GM18519 (cell line): ENCODE measurements around the gene C1orf141.
A peak's percentile ranks its signal among the peaks of the same experiment; 100 is the strongest.
"Not testable (repeated sequence)": the region's sequence is repeated elsewhere in the genome, so short reads cannot be mapped to it uniquely, and the experiment has no call there.

Source experiments
- ATAC-seq: cut with Tn5 transposase; IDR thresholded peaks from one replicate; pipeline ENCODE4 v1.9.1; 2021; ENCODE audit warnings: mild to moderate bottlenecking, moderate library complexity; ENCODE audit not compliant: unreplicated experiment, low FRiP score

C1orf141 gene

DNA sequence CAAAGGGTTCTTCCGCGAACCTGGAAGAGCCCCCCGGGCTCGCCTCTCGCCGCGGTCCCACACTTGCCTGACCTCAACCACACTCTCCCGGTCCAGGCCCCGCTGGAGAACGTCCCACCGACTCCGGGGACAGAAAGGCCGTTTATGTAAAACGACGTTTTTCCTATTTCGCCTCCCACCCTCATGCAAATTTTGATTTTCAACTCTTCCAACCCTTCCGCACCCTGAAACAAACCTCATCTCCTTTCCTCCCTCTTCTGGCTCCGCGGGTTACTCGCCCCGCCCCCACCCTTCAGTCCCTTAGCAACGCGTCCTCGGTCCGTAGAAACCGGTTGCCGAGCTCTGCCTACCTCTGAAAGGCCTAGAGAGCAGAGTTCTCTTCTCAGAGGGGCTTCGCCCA lies at the start of gene C1orf141:
C1orf141 (minus strand) TSS at position 276 of the 400 bp plus-strand sequence. CDS start 7,730 bp downstream, outside the sequence.
- no peak for ATAC-seq

DNA sequence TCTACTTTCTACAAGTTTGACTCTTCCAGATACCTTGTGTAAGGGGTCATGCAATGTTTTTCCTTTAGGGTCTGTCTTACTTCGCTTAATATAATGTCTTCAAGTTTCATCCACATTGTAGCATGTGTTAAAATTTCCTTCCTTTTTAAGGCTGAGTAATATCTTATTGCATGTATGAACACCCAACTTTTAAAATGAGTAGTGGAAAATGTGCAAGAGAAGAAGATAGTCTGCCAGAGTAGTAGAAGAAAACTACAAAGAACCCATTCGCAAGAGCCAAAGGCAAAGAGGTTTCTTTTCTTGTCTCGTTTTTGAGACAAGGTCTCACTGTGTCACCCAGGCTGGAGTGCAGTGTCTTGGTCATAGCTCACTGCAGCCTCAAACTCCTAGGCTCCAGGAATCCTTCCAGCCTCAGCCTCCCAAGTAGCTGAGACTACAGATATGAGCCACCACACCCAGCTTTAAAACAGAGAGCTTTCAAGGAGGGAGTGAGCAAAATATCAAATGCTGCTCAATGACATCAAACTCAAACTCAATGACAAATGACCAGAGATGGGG lies 40.8 kb upstream of the C1orf141 start:
- ATAC-seq, result no peak

GRCh38 chr1:67174716-67175284 lies 40.0 kb upstream of the C1orf141 start:
- peak; percentile 49 for ATAC-seq

DNA sequence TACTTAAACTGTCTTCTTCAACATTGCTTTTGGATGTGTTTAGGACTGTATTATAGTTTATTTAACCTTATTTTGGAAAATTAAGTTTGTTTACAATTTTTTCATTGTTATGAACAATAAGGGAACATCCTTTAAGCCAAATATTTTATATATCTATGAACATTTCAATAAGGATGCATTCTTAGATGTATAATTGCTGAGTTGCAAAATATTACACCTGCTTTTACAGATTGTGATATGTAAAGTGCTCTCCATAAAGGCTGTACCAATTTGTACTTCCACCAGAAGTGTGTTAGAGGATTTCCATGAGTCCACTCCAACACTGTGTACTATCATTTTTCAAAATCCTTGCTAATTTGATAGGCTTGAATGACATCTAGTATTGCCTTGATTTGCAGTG lies 39.2 kb upstream of the C1orf141 start:
- no peak for ATAC-seq

DNA sequence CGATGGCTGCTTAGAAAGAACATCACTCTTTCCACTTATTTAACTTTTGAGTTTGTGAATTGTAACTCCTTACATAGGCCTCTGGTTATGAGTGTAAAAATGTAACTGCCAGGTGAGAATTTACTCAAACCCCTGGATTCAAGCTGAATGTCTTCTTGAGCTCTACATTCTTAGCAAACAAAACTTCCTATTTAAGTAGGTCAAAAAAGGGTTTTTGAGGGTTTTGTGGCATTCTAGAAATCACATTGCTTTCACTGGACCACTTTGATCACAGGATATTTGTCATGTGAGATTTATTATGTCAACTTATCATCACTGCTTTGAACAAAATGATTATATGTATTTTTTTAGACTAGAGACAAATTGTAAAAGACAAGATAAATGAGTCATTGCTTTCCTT lies 37.2 kb upstream of the C1orf141 start:
- ATAC-seq, result no peak

- ATAC-seq, result no peak
Measured at GRCh38 chr1:67171574-67171955, 36.8 kb upstream of the C1orf141 start.

DNA sequence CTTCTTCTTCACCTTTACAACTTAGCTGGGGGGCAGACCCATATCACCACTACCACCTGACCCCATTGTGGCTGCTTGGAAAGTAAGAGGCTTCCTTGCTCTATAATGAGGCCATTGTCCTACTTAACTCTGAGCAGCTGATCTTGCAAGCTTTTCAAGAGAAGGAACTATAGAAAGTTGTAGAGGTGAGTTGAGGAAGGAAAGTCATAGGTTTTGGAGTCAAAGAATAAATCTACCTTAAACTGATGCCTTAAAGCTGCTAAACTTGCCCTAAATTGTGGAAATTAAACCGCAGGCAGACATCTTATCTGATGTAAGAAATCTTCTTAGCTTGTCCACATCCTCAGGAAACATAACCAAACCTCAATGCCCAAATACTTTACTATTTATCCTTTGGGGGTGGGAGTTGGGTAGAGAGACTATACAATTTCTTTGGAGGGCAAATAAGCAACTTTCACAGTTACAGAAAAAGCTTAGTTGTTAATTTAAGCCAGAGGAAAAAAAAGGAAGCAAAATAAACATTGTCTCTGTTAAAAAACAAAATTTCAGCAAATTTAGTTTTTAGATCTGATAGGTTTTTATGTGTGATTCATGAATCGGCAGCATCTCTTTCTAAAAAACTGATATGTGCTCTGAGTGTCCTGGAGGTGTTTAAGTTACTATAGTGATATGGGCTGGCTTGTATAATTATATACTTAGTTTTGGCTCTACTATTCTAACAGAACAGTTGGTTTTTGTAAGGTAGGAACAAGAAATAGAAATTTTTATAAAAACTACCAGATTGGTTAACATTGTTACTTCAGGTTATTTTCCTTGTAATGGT lies 36.2 kb upstream of the C1orf141 start:
- ATAC-seq, result no peak

GRCh38 chr1:67169932-67170331 lies 35.2 kb upstream of the C1orf141 start:
- ATAC-seq, result no peak

DNA sequence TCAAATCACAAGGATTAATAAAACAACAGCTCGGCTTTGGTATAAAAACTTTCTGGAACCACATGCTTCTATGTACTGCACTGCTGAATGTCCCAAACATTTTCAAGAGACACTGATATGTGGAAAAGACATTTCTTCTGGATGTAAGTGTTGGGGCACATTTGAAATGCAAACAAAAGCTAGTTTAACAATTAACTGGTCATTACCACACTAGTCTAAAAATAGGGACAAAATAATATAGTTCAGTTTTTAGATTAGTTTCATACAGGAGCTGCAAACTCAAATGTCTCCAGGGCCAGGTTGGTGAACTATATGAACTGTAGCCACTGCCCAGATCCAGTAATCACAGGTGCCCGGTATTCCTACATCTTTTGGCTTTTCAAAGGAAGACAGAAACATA lies 34.7 kb upstream of the C1orf141 start:
- no peak for ATAC-seq

GRCh38 chr1:67166196-67166595 lies 31.4 kb upstream of the C1orf141 start, which contains the start of gene IL23R:
Gene IL23R, plus strand, starts transcription at chr1:67166454. Its CDS starts 1,667 bp downstream, at chr1:67168121.
- ATAC-seq, result peak; percentile 94

GRCh38 chr1:67165468-67166041 lies 30.8 kb upstream of the C1orf141 start:
- ATAC-seq, result no peak

- no peak for ATAC-seq
Measured at GRCh38 chr1:67162954-67163353, 28.2 kb upstream of the C1orf141 start.

- ATAC-seq, result no peak
Measured at GRCh38 chr1:67159233-67159632, 24.5 kb upstream of the C1orf141 start.

- no peak for ATAC-seq
Measured at GRCh38 chr1:67158401-67158800, 23.6 kb upstream of the C1orf141 start.

DNA sequence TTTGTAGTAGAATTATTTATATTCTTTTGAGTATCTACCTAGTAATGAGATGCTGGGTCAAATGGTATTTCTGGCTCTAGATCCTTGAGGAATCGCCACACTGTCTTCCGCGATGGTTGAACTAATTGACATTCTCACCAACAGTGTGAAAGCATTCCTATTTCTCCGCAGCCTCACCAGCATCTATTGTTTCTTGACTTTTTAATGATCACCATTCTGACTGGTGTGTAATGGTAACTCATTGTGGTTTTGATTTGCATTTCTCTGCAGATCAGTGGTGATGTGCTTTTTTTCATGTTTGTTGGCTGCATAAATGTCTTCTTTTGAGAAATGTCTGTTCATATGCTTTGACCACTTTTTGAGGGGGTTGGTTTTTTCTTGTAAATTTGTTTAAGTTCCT lies 16.2 kb upstream of the C1orf141 start:
- ATAC-seq, result no peak

GRCh38 chr1:67149179-67149770 lies 14.5 kb upstream of the C1orf141 start:
- ATAC-seq, result peak; percentile 91

DNA sequence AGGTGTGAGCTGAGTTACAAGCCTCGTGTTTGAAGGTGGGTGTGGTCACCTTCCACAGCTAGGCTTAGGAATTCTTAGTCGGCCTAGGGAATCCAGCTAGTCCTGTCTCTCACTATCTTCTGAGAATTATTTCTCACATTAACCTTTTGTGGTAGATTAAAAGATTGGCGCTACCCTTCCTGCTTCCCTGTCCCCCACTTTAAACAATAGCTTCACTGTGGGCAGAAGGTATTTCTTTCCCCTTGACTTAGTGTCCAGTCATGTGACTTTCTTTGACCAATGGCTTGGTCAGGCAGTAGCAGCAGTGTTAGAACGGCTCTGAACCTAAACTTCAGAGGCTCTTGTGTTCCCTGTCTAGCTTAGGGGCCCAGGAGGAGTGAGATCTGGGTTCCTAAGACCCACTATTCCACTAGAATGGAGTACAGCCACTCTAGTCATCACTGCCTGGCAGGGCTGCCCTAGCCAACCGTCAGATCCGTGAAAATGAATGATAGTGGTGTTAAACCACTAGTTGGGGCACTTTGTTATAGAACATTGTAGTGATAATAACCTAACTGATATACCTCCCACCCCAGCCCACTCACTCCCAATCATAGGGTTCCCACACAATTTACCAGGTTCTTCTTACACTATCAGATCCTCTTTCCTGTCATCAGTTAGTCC lies 13.9 kb upstream of the C1orf141 start:
- peak; percentile 12 for ATAC-seq

- ATAC-seq, result not testable (repeated sequence)
Measured at GRCh38 chr1:67147973-67148372, 13.2 kb upstream of the C1orf141 start.

GRCh38 chr1:67146539-67146938 lies 11.8 kb upstream of the C1orf141 start:
- ATAC-seq, result no peak

GRCh38 chr1:67146101-67146500 lies 11.3 kb upstream of the C1orf141 start:
- no peak for ATAC-seq
